SK-N-DZ (cell line): Measurements from ENCODE around the gene ATP2A3.
"Not testable (repeated sequence)": the region's sequence is repeated elsewhere in the genome, so short reads cannot be mapped to it uniquely, and the experiment has no call there.

Experiments used
- DNase-seq: peaks from one replicate; pipeline ENCODE4 v3.0.0-alpha.2; 2015; ENCODE audit warnings: low spot score

The ATP2A3 gene

DNA sequence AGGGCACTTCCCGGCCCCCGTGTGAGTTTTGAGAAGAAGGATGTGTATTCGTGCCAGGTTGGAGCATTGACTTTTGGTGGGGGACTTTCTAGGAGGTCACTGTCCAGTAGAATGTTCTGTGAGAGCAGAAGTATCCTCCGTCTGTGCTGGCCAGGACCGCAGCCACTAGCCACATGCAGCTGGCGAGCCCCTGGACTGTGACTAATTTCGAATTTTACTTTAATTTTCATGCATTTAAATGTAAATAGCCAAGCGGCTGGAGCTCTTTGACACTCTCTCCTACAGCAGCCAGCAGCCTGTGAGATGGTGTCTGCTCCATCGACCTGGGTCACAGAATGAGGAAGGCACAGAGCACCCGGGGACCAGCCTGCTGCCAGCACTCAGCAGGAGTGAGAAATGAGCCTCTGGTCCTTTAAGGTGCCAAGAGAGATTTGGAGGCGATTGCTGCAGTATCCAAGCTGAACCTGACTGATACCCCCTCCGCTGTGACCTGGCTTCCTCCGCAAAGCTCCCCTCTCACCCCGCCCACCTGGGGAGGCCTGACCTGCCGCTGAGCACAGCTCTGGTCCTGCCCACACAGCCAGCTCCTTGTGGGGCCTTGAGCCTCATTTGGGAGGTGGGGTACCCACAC is 7.8 kb downstream of the ATP2A3 start:
- DNase-seq, result no peak

DNA sequence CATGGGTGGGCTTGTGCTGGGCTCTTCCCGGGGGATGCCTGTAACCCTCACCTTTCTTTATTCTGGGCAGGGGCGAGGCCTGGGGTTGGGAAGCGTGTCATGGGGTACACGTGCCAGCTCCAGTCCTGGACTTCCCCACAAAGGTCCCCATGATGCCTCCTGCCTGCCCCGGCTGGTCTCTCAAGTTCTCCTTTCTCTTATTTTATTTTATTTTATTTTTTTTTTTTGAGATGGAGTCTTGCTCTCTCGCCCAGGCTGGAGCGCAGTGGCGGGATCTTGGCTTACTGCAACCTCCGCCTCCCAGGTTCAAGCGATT is 8.6 kb downstream of the ATP2A3 start:
- no peak for DNase-seq

DNA sequence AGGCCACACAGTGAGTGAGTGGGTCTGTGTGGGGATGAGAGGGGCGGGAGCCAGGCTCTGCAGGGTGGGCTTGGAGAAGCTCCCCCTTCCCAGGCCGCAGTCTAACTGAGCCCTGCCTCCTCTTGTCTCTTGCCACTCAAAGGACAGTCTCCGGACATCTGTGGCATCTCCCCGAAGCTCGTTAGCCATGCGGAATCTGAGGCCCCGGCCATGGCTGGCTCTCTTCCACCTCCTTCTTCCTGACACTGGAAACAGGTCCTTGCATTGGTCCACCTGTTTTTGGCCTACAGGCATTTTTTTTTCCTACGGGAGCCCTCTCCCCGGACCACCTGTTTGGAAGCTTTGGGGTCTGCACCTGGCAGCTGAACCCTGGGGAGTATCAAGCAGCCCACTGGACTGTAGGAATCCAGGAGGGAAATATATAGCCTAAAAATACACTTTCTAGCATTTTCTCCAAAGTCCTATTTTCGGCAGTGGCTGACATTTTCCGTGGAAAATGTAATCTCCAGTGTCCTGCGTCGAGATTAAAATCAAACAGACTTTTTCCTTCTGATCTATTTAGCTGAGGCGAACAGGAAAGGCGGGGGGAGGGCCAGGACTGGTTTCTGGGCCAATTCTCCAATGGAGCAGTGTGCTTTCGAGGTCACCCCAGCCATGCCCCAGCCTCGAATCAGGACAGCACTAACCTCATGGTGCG is 9.1 kb downstream of the ATP2A3 start:
- DNase-seq, result no peak

DNA sequence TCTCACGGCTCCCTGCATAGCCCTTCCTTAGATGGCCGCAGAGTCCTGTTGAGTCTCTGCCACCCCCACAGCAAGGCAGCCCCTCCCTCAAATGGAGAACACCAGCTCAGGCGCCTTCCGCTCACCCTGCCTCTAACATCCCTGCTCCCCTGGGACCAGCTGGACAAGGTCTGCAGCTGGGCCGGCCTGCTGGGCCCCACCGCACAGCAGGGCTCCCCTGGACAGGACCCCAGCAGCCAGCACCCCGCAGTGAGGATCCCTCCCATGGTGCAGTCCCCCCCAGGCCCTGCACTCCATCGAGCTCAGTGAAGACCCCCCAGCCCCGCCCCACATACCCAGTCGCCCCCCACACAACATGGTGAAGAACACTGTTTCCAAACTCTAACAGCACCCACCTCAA is 10.2 kb downstream of the ATP2A3 start:
- DNase-seq, result no peak

DNA sequence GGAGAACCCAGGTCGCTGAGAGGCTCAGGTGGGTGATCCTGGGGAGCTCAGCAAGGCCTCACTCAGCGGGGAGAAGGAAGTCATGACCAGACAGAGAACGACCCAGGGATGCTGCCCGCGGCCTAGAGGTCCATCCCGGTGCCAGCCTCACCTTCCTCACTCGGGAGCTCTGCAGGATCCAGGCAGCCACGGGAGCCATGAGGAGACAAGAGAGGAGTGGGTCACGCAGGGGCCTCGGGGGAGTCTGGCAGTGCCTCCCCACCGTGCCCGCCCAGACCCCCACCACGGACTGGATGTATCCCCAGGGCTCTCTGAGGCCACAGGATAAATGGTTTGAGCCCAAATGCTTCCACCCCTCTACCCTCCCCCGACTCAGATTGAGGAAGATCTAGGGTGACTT is 10.7 kb downstream of the ATP2A3 start:
- no peak for DNase-seq

DNA sequence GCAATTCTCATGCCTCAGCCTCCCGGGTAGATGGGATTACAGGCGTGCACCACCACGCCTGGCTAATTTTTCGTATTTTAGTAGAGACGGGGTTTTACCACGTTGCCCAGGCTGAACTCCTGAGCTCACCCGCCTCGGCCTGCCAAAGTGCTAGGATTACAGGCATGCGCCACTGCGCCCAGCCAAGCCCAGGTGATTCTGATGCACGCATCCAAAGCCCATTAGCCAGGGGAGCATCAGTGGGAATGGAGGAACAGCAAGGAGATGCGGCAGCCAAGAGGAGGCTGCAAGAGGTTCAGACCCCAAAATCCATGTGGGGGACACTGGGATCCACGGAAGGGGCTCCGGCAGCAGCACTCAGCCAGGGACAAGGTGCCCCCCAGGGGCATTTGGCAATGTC is 12.1 kb downstream of the ATP2A3 start:
- no peak for DNase-seq

DNA sequence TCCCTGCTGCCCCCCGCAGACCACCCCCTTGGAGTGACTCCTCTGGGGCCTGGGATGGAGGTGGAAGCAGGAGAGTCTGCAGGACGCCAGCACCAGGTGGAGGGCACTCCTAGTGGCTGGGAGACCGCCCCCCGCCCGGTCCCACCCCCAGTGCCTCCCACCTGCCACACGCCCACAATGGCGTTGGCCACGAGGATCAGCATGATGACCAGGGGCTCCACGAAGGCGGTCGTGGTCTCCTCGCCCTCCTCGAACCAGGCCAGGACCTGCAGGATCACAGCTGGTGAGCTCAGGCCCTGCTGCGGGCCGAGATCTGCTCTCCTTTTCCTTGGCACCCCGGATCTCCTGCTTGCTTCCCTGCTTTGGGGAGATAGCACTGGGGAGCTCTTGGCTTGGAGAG is 12.8 kb downstream of the ATP2A3 start:
- no peak for DNase-seq

DNA sequence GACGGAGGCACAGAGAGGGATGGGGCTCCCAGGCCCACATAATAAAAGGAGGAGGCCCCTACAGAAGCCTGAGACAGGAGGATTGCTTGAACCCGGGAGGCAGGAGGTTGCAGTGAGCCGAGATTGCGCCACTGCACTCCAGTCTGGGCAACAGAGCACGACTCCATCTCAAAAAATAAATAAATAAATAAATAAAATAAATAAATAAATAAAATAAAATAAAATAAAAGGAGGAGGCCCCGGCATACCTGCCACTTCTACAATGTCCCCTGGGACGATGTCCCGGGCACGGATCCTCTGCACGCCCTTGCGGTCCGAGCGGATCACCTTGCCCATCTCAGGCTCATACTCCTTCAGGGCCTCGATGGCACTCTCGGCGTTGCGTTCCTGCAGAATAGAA is 13.2 kb downstream of the ATP2A3 start:
- DNase-seq, result no peak

DNA sequence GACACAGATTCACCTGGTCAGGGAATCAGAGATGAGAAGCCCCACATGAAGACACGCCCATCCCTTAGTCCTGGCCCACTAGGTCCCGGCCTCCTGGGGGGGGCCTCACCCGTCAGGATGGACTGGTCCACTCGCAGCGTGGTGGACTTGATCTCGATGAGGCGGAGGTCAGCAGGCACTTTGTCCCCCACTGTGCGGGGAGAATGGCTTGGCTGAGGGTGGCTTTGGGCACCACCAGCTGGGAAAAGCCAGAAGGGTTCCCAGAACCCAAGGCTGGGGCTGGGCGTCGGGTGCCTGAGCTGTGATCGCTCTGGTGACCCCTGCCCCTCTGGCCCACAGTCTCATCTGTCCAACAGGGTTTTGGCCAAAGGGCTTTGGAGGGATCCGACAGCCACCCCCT is 13.7 kb downstream of the ATP2A3 start:
- DNase-seq, result no peak

DNA sequence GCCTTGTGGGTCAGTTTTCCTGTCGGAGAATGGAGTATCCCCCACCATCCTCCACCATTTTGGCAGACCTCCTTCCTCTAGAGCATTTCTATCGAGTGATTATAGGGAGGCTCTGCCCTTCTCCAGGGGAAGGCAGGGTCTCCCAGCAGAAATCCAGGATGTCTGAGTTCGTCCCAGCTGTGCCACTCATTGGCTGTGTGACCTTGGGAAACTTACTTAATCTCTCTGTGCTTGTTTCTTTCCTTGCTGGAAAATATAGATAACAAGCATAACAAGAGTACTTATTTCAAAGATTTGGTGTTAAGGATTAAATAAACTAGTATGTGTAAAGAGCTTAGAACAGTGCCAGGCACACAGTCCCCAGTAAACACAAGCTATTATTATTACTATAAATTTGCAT is 14.8 kb downstream of the ATP2A3 start:
- DNase-seq, result no peak

DNA sequence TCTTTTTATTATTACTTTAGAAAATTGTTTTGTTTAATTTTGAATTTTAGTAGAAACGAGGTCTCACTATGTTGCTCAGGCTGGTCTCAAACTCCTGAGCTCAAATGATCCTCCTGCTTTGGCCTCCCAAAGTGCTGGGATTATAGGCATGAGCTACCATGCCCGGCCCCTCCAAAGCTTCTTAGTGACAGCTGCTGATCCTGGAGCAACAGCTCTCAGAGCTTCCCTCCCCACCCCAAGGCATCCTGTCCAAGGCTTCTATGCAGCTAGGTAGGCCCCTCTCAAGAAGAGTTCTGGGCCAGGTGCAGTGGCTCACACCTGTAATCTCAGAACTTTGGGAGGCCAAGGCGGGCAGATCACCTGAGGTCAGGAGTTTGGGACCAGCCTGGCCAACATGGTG is 15.7 kb downstream of the ATP2A3 start:
- not testable (repeated sequence) for DNase-seq

DNA sequence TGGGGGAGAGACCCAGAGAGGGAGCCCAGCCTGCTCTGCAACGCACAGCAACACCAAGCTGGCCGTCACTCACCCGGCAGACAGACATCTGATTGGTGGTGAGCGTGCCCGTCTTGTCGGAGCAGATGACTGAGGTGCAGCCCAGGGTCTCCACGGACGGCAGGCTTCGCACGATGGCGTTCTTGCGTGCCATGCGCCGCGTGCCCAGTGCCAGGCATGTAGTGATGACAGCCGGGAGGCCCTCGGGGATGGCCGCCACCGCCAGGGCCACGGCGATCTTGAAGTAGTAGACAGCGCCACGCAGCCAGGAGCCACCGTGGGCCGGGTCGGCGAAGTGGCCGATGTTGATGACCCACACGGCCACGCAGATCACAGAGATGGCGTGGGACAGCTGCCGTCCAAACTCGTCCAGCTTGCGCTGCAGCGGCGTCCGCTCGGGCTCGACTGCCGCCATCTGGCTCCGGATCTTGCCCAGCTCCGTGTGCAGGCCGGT is 16.9 kb downstream of the ATP2A3 start:
- no peak for DNase-seq

DNA sequence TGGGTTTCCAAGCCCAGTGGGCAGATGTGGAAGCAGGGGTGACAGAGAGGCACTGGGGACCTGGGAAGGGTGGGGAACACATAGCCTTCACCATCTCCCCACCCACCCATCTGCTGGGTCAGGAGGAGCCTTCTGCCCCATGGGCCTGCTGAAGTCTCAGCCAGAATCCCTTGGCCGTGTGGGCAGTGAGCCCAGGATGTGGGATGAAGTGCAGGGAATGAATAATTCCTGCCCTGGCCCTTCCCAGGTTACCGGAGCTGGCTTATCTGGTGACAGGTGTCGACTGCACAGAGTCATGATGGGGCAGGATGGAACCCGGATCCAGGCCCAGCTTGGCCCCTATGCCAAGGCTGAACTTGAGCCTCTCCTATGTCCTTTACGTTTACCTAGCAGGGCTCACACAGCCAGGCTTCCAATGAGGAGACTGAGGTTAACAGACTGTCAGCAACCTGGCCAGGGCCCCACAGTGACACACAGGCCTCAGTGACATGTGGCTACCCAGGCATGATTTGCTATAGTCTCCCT is 17.5 kb downstream of the ATP2A3 start:
- no peak for DNase-seq

DNA sequence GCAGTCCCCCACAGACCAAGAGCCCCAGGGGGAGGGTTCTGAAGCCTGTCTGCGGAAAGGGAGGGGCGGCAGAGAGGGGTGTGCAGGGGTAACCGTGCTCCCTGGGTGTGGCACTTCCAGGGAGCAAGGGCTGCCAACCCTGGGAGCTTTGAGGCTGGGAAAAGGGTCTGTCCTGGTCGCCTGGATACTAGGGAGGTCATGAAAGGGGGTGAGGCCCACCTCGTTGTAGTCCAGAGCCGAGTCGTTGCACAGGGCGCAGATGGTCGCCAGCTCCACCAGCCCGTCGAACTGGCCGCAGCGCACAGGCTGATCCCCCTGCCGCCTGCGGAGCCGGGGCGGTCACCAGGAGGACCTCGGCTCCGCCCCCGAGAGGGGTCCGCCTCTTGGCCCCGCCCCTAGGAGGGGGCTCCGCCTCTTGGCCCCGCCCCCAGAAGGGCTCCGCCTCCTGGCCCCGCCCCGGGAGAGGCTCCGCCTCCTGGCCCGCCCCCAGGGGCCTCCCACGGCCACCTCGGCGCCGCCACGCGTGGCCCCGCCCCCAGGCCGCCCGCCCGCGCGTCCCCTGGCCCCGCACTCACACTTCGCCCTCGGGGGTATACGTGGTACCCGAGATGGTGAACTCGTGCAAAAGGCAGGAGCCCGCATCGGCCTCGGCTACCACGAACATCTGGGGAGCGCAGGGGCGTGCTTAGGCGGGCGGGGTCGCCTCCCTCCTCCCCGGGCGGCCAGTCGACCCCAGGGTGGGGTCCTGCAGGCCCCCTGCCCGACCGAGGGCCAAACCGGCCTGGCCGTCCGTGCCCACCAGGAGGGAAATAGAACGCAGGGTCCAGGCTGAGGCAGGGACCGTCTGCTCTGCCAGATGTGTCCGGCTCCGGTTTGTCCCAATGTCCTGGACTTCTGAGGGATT is 19.5 kb downstream of the ATP2A3 start:
- peak; percentile 80 for DNase-seq

DNA sequence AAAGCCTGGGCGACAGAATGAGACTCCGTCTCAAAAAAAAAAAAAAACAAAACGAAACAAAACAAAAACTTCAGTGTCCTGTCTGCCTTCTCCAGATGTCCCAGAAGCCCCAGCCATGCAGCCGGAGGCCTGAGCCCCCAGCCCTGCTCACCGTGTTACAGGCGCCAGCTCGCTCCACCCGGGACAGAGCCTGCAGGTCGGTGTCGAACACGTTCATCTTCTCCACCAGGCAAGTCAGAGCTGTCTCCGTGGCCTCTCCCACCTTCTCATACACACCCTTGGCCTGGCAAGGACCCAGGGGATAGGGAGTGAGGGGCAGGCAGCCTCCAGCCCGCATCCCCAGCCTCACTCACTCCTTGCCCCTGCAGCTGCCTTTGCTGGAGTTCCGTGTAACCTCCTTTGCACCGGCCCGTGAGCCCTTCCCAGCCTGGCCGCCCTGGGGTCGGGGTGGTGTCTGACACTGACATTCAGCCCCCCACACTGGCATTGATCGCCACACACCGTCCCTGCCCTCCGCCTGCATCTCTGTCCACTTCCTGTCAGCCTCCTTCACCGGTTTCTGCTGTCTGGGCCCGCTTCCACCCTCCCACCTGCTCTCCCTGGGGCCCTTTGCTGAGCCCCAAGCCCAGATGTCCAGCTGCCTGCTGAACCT is 20.9 kb downstream of the ATP2A3 start:
- DNase-seq, result no peak

DNA sequence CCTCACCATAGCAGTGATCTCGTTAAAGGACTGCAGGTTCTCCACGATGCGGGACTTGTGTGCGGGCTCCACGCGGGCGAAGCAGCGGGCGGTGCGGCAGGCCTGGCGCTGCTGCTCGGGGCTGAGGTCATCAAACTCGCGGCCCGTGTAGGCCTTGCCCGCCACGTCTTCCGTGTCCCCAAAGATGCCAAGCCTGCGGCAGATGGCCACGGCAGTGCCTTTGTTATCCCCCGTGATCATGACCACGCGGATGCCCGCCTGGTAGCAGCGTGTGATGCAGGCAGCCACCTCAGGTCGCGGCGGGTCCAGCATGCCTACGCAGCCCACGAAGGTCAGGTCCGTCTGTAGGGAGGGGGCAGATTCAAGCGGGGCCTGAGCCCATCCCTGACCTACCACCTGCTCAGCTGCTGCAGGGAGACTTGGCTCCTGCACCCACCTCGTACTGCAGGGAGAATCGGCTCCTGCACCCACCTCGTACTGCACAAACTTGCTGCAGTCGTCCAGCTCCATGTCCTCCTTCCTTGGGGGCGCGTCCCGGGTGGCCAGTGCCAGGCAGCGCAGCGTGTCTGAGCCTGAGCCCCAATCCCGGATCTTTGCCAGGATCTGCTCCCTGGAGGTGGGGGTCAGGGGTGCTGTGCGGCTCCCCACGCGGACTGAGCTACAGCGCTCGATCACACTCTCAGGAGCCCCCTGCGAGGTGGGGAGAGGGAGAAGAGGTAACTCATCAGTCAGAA is 23.1 kb downstream of the ATP2A3 start:
- DNase-seq, result no peak

DNA sequence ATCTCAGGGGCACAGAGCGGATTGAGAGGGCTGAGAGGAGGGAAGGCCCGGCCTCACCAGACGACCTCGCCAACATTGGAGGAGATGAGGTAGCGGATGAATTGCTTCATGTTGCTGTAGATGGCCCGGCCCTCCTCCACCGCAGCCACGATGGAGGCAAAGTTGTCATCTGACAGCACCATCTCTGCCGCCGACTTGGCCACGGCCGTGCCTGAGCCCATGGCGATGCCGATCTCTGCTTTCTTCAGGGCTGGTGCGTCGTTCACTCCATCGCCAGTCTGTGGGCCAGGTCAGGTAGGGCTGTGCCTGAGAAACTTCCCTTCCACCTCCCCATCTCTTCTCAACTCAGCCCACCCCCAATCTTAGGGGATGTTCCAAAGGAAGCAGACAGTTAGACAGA is 26.9 kb downstream of the ATP2A3 start:
- DNase-seq, result no peak

DNA sequence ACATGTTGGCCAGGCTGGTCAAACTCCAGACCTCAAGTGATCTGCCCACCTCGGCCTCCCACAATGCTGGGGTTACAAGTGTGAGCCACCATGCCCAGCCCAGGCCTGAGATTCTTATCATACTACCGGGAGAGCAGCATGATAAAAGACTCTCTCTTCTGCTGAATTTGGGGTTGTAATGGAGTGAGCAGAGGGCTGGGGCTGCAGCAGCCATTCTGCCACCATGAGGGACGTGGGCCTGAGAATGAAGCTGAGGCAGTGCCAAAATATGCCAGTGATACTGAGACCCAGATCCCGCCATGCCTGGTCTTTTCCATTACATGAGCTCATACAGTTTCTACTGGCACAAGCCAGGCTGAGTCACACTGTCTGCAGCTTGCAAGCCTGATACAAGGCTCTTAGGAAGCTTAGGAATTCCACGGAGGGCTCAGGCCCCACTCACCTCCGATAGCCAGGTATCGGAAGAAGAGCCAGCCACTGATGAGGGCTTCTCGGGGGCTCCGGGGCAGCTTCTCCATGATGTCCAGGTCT is 28.3 kb downstream of the ATP2A3 start:
- no peak for DNase-seq

DNA sequence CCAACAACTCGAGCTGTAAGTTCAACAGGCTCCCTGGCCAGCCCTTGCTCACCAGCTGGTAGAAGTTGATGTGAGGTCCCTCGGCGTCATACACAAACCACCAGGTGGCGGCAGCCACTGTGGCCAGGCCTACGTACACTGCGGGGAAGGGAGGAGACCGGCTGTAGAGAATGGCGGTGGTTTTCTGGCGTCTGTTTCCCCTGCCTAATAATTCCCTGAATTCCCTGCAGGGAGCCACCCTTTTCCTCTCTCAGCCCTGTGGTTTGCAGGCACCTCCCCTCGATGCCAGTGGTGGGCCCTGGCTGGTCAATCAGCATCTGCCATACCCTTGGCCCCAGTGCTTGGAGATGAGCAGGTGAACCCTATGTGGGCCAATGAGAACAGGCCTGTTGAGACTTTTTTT is 29.1 kb downstream of the ATP2A3 start:
- DNase-seq, result peak; percentile 80

DNA sequence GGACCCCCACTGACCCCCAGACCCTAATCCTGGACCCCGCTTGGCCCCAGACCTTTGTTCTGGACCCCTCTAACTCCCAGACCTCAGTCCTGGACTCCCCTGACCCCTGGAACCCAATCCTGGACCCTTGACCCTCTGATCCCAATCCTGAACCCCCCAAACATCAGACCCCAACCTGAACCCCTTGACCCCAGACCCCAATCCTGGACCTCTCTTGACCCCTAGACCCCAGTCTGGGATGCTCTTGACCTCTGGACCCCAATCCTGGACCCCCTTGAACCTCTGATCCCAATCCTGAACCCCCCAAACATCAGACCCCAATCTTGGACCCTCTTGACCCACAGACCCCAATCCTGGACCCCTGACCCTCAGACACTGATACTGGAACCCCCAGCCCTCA is 34.5 kb downstream of the ATP2A3 start:
- no peak for DNase-seq

DNA sequence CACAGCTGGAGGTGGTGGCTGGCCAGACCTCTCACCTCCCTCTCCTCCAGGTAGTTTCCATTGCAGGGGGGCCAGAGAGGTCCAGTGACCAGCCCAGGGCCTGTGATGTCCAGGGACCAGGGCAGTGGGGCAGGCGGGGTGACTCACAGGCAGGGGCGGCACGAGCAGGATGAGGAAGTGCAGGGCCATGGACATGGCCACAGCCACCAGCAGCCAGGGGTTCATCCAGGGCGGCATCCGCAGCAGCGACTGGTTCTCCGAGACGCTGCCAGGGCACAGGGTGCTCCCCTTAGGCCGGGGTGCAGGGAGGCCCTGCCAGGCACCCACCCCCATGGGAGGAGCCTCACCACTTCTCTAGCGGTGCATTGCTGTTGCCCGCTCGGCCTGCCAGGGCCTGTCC is 35.1 kb downstream of the ATP2A3 start:
- DNase-seq, result no peak
